Ureter (tissue), 1 donor: ENCODE measurements around the gene TMEM30B. TPM values are rescaled to one million over a fixed set of nuclear protein-coding genes. Genes with fewer than 3 reads are reported as not detected.
A peak's percentile ranks its signal among the peaks of the same experiment; 100 is the strongest.
"Not testable (repeated sequence)": the region's sequence is repeated elsewhere in the genome, so short reads cannot be mapped to it uniquely, and the experiment has no call there.

ENCODE experiments used
- DNase-seq: peaks from one replicate; pipeline ENCODE4 v3.0.0-alpha.2; 2020; ENCODE audit warnings: low spot score
- total RNA-seq: library from RNA; stranded (reverse); gene quantifications from one replicate; pipeline ENCODE4 v1.2.4, GENCODE V29; 2023
- donor health status: DM: yes; HTN: yes; CAD: no.

The TMEM30B gene, protein sequence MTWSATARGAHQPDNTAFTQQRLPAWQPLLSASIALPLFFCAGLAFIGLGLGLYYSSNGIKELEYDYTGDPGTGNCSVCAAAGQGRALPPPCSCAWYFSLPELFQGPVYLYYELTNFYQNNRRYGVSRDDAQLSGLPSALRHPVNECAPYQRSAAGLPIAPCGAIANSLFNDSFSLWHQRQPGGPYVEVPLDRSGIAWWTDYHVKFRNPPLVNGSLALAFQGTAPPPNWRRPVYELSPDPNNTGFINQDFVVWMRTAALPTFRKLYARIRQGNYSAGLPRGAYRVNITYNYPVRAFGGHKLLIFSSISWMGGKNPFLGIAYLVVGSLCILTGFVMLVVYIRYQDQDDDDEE
- 34.0 TPM for total RNA-seq

DNA sequence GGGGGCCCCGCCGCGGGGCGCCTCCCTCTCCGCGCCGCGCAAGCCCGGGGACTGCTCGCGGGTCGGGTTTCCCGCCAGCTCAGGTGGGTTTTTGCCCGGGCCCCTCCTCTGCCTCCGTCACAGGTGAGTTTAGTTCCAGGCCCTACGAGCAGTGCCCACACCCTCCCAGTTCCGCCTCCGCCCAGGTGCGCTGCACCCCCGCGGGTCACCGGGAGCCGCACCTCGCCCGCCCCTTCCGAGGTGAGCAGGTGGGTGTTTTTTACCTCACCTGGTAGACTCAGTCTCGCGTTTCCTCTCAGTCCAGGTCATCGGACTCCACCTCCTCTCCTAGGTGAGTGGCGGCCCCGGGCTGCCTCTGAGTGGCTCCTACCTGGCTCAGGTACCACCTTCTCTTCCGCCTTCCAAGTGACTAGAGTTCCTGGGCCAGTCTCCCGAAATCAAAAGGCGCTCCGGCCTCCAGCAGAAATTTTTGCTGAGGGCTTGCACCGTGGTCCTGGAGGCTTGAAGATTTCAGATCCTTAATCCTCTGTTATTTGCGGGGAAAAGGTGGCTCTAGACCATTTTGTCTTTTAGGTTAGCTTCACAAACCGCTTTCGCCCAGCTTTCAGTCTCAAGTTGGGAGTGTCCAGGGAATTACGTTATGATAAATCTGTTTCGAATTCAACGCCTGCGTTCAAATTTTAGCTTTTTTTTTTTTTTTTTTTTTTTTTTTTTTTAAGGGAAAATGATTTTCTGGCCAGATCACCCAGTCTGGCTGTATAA, at the start of gene TMEM30B:
TSS of gene TMEM30B (minus strand) at position 153 of the 762 bp plus-strand sequence. CDS start 191 bp downstream, outside the sequence.
- peak; percentile 91 for DNase-seq

DNA sequence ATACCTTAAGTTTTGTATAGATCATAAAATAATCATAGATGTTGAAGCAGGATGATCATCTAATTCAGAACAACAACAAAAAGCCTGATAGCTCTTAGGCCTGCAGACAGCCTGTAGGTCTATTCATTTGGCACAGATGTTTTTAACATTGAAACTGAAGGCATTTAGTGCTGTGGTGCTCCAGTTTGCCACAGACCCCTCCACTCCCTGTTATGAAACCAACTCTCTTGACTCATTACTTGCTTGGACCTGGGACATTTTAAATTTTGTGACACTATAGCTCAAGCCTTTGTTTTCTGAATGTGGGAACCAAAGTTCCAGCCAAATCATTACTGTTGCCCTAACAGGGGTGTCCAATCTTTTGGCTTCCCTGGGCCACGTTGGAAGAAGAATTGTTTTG, 49.4 kb upstream of the TMEM30B start:
- DNase-seq: no peak

DNA sequence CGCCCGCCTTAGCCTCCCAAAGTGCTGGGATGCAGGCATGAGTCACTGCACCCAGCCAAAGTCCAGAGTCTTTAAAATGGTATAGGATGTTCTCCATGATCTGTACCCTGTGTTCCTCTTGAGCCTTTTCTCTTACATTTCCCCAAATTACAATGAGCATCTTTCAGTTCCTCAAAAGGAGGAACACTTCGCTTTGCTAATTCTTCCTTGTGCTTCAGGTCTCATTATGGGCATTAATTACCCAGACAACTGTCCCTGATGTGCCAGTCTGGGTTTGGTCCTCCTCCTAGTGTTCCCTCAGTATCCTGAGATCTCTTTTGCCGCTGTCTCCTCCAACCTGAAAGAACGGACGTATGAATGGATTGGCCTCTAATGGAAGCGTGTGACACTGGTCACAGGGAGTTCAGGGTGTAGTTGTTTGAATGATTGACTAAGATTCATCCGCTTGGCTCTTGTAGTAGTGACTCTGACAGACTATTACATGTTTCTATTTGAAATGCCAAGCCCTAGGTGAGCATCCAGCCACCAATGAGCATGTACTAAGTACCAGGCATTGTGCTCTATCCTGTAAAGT, 48.4 kb upstream of the TMEM30B start:
- DNase-seq: no peak

DNA sequence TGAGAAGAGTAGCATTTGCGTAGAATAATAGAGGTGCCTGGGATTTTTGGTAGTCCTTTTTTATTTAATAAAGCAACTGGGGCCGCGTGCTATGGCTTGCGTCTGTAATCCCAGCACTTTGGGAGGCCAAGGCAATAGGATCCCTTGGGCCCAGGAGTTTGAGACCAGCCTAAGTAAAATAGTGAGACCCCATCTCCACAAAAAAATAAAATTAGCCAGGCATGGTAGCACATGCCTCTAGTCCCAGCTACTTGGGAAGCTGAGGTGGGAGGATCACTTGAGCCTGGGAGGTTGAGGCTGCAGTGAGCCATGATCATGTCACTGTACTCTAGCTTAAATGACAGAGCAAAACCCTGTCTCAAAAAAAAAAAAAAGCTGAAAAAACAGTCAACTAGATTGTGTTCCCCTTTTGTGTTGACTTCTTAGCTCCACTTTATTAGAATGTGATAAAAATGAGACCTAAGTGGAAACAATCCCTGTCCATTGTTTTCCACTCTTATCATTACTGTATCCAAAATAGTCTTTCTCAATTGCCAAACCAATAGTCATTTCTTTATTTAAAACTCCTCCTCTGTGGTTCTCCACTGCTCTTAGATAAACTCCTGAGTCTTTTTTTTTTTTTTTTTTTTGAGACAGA, 47.6 kb upstream of the TMEM30B start:
- DNase-seq: no peak

DNA sequence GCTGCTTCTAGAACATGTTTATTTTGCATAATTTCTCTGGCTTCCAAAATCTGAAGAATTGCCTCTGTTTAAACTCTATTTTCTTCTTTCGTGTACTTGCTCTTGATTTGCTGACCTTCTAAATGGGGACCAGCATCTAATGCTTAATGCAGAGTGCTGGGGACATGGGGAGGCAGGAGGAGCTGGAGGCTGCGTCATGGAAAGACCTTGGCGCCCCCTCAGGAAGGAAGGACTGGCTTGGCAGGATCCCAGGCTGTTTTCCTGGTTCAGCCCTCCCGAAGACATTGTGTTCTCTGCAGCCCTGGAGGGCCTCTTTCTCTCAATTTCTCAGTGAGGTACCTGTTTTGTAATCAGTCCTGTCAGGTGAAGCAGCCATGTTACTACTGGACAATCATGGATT, 45.7 kb upstream of the TMEM30B start:
- DNase-seq: peak; percentile 73

DNA sequence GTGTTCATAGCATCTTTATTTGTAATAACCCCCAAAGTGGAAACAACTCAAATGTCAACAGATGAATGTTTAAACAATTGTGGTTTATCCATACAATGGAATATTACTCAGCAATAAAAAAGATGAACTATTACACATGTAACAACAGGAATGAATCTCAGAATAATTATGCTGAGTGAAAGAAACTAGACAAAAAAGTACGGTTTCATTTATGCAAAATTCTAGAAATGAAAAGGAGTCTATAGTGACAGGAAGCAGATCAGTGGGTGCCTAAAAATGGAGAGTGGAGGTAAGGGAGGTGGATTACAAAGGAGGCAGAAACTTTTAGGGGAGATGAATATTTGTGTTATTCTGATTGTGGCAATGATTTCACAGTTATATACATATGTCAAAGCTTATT, 45.0 kb upstream of the TMEM30B start:
- no peak for DNase-seq

DNA sequence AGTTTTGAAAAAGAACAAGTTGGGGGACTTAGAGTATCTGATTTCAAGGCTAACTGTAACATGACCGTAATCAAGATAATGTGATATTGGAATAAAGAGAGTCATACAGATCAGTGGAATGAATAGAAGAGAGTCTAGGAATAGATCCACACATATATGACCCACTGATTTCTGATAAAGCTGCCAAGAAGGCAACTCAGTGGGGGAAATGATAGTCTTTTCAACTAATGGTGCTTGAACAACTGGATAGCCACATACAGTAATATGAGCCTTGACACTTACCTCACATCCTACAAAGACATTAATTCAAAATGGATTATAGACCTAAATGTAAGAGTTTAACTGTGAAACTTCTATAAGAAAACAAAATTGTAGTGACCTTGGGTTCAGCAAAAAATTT, 44.0 kb upstream of the TMEM30B start:
- no peak for DNase-seq

DNA sequence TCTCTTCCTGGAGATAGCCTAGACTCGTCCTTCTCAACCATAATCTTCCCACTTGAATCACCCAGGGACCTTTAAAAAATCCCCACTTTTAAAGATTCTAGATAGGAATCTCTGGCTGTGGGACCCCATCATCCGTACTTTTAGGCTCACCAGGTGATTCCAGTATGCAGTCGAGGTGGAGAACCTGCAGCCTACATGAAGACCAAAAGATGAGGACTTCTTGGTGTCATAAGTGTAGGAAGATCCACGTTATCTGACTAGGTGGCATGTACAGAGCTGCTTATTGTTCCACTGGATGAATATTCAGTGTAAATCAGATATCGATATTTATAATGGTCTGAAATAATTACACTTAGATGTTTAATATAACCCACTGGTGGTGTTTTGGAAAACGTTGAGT, 42.8 kb upstream of the TMEM30B start:
- no peak for DNase-seq

DNA sequence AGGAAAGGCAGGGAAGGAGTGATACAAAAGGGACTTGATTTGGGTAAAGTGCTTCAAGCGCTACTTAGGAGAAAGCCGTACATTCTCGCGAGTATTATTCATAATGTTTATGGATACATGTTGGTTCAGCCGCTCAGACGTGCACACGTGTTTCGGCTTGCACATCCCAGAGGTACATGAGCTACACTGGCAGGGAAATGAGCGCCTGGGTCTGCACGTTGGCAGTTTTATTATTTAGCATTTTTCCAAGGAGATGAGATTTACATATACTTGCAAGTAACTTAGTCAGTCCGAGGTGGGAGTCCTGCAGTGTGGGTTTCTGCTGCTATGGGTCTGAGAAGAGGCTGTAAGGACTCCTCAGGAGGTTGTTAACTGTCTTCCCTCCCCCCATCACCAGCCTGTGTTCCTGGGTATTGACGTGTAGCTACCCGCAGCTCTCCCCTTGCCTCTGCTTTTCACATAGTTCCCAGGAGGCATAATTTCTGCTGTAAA, 41.7 kb upstream of the TMEM30B start:
- DNase-seq: no peak

DNA sequence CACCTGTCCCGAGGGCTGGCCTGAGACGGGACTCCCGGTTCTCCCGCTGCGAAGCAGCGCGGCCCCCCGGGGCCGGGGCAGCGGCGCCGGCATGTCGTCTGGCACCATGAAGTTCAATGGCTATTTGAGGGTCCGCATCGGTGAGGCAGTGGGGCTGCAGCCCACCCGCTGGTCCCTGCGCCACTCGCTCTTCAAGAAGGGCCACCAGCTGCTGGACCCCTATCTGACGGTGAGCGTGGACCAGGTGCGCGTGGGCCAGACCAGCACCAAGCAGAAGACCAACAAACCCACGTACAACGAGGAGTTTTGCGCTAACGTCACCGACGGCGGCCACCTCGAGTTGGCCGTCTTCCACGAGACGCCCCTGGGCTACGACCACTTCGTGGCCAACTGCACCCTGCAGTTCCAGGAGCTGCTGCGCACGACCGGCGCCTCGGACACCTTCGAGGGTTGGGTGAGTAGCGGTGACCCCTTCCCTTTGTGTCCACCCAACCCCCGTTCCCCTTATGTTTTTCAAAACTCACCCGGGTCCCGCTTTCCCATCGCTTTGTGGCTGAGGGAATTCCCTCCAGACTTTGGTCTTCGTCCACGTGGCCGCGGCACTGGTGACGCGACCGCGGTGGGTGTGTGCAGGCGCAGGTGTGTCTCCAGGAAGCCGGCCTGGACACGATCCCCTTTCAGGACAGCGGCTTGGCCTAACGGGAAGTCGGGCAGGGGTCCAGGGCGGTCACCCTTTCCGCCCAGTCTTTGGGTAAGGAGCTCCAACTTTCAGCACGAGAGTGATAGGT, 41.1 kb upstream of the TMEM30B start:
- peak; percentile 77 for DNase-seq

DNA sequence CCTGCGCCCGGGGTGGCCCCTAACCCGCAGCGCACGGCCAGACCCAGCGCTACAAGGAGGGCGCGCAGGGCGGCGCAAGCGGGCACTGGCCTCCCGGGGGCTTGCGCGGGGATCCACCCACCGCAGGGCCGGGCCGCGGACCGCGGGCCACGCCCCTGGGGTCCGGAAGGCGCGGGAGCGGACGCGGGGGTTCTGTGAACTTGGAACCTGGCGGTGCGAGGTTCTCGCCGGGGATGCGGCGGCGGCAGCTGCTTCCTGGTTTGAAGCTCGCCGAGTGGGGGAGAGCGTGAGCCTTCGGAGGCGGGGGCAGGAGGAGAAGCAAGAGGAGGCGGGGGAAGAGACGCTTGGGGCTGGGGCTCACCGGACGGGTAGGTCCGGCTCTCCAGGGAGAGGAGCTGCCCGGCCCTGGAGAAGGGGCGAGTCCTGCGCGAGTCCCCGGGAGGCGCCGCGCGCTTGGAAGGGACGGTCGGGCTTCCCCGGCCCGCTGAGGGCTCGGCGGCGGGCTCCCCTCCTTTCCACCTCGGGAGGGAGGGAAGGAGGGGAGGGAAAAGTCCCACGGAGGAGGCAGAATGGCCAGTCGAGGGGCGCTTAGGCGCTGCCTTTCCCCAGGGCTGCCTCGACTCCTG, 40.4 kb upstream of the TMEM30B start, which contains the start of gene PRKCH:
TSS of gene PRKCH (plus strand) at position 195 of the 626 bp plus-strand sequence. CDS start 523 bp downstream, outside the sequence.
- DNase-seq: peak; percentile 90

DNA sequence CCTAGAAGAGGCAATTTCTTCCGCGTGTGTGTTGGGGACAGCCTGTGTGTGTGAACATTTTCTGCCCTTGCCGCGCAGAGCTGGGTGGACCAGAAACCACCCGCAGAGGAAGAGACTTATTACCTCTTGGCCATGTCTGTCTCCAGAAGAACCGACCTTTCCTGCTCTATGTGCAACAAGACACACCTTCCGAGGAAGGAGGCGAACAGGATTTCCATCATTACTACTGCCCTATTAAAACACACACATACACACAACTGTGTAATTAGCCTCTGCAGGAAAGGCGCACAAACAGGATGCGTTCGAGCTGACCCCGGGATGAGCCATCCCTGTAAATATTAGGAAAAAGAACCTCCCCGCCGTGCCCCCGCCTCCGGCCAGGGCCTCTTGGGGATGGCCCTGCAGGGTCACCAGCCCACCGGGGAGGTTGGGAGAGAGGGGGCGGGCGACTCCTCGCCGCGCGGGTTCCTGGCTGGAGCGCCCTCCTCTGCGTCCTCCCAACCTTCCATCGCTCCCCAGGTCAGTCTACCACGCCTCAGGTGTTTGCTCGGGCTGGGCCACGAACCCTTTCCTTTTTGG, 39.8 kb upstream of the TMEM30B start:
- peak; percentile 53 for DNase-seq

DNA sequence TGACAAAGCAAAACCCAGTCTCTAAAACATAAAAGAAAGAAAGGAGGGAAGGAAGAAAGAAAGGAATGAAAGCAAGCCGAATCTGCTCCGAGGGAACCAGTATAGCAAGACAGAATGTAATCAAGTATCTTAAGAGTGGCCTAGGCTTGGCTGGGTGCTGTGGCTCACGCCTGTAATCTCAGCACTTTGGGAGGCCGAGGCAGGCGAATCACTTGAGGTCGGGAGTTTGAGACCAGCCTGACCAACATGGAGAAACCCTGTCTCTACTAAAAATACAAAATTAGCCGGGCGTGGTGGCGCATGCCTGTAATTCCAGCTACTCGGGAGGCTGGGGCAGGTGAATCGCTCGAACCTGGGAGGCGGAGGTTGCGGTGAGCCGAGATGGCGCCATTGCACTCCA, 39.0 kb upstream of the TMEM30B start:
- not testable (repeated sequence) for DNase-seq

DNA sequence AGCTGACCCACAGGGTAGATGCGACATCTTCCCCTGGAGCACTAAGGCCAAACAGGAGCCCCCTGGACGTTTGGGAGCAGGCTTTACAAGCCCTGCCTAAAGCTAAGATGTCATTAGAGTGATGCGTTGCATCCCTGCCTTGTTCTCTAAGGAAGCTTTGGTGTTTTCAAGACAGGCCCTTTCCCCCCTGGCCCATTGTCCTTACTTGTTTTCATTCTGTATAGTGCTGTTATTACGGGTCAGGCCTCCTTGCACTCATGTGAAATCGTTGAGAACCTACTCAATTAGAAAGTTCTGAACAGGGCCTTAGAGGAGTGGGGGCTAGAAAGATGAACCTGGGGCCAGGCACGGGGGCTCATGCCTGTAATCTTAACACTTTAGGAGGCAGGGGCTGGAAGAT, 38.6 kb upstream of the TMEM30B start:
- no peak for DNase-seq

DNA sequence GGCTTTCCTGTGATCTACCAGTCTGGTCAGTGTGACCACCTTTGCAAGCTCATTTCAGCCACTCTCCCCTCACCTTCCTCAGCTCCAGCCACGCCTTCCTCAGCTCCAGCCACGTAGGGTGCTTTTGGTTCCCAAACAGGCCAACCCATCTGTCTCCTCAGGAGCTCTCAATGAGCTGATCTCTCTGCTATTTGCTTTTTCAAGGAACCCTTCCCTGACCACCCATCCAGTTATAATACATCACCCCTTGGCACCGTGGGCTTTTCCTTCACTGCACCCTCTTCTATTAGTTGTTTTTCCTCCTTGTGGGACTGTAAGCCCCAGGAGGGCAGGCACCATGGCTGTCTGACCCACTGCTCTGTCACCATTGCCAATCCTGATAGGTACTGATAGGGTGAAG, 37.9 kb upstream of the TMEM30B start:
- DNase-seq: no peak

DNA sequence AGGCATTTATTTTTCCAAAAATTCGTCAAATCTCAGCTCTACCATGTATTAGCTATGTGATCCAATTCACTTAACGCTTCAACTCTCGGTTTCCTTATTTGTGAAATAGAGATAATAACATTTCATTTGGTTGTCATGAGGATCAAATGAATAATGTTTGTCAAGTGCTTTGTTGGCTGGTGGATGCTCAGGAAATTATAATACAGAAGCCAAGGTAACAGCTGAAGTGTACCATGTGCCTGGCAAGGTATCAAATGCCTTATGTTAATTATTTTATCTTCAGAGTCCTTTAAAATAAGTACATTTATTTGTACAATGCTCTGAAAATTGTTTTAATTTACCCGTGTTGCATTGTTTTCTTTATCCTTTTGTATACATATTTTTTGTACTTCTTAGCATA, 34.2 kb upstream of the TMEM30B start:
- DNase-seq: no peak

DNA sequence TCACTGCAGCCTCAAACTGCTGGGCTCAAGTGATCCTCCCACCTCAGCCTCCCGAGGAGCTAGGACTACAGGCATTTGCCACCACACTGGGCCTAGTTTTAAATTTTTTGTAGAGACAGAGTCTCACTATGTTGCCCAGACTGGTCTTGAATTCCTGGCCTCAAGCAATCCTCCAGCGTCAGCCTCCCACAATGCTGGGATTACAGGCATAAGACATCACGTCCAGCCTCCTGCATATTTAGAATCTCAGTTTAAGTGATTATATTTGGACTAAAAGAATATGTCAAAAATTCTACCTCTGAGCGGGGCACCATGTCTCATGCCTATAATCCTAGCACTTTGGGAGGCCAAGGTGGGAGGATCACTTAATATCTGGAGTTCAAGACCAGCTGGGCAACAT, 27.6 kb upstream of the TMEM30B start:
- not testable (repeated sequence) for DNase-seq

DNA sequence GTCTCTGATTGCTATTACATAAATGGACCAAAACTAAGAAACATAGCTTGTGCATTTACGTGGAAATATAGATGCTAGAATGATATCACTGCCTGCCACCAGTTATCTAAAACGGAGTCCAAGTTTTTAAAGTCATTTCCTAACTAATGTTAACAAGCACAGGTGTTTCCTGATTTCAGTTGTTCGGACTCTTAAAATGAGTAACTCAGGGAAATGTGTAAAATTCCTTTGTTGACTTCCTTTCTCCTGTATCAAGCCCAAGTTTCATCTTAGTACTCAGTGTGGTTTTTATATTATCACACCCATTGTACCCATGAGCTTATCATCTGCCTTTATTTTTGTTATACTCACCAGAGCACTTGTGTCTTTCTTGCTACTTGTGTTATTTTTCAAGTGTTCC, 27.1 kb upstream of the TMEM30B start:
- no peak for DNase-seq

DNA sequence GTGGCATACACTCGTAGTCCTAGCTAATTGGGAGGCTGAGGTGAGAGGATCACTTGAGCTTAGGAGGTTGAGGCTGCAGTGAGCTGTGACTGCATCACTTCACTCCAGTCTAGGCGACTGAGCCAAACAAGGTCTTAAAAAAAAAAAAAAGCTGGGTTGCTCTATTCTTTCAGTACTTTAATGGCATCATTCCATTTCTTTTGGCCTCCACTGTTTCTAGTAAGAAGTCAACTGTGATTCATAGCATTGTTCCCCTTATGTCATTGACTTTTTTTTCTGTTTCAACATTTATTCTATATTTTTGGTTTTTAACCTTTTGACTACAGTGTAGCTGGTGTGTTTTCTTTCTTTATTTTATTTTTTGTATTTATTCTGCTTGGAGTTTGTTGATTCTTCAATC, 23.6 kb upstream of the TMEM30B start:
- no peak for DNase-seq

DNA sequence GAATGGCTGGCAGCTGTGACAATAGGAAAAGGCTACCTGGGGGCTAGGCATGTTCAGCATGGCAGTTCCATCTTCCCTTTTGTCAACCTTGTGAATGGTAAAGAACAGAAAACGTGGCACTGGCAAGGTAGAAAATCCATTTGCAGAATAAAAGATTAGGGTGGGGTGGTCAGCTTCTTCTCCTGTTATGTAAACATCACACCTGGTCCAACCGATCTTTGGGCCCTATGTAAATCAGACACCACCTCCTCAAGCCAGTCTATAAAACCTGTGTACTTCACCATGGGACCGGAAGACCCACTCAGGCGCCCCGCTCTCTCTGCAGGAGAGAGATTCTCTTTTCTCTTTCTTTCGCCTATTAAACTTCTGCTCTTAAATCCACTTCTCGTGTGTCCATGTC, 19.6 kb upstream of the TMEM30B start:
- DNase-seq: no peak
